WTC11 (cell line): ENCODE data around the gene DIDO1. TPM values are rescaled to one million over a fixed set of nuclear protein-coding genes. Genes with fewer than 3 reads are reported as not detected.

Experiments
- ATAC-seq: fragments of 200-7000 bp; cut with Tn5 transposase; 2 replicates; pipeline ENCODE4 v1.10.0; 2021; ENCODE audit warnings: mild to moderate bottlenecking, moderate library complexity
- CTCF ChIA-PET: fragments of 300-600 bp; sonication (Branson Sonifier 250); formaldehyde crosslinking; loops from one replicate; lab custom pipeline; 2021; ENCODE audit warnings: antibody characterized with exemption; lab: Charles Lee
- POLR2A ChIA-PET: fragments of 350-600 bp; sonication (Branson Sonifier 250); formaldehyde crosslinking; loops from one replicate; lab custom pipeline; 2021; ENCODE audit warnings: antibody characterized with exemption; lab: Charles Lee
- DNase-seq: peaks from one replicate; pipeline ENCODE4 v3.0.0; 2021; ENCODE audit warnings: low spot score
- H3K27ac Mint-ChIP-seq: 2 replicates; pipeline ENCODE4 v1.8.0; 2021; ENCODE audit warnings: mixed read lengths
- H3K27me3 Mint-ChIP-seq: 2 replicates; pipeline ENCODE4 v1.8.0; 2021; ENCODE audit warnings: low read depth, mild to moderate bottlenecking, moderate library complexity, mixed read lengths
- H3K36me3 Mint-ChIP-seq: 2 replicates; pipeline ENCODE4 v1.8.0; 2021; ENCODE audit warnings: mixed read lengths
- H3K4me1 Mint-ChIP-seq: 2 replicates; pipeline ENCODE4 v1.8.0; 2022; ENCODE audit warnings: mixed read lengths
- H3K4me3 Mint-ChIP-seq: 2 replicates; pipeline ENCODE4 v1.8.0; 2021; ENCODE audit warnings: mild to moderate bottlenecking, moderate library complexity, mixed read lengths
- H3K9me3 Mint-ChIP-seq: 2 replicates; pipeline ENCODE4 v1.8.0; 2021; ENCODE audit warnings: mixed read lengths
- CREM ChIP-seq: sonication (generic); formaldehyde crosslinking; IDR thresholded peaks from 2 replicates; pipeline ENCODE4 v1.8.1; 2022; ENCODE audit warnings: mild to moderate bottlenecking, missing genetic modification reagents, moderate library complexity
- EMX1 ChIP-seq: fragments of 250-450 bp; sonication (Bioruptor Pico); IDR thresholded peaks from 2 replicates; pipeline ENCODE4 v1.8.0; 2021; ENCODE audit warnings: mild to moderate bottlenecking
- GRHL2 ChIP-seq: fragments of 250-450 bp; sonication (Bioruptor Pico); IDR thresholded peaks from 2 replicates; pipeline ENCODE4 v1.8.0; 2022; ENCODE audit warnings: mild to moderate bottlenecking, moderate library complexity; ENCODE audit not compliant: insufficient replicate concordance, severe bottlenecking
- MYBL2 ChIP-seq: sonication (generic); formaldehyde crosslinking; IDR thresholded peaks from 2 replicates; pipeline ENCODE4 v1.8.1; 2023; ENCODE audit warnings: mild to moderate bottlenecking, moderate library complexity, missing genetic modification reagents
- NFE2L1 ChIP-seq: sonication (generic); formaldehyde crosslinking; IDR thresholded peaks from 2 replicates; pipeline ENCODE4 v1.8.1; 2023; ENCODE audit warnings: missing genetic modification reagents
- NR3C1 ChIP-seq: sonication (generic); formaldehyde crosslinking; conservative IDR thresholded peaks from 2 replicates; pipeline ENCODE4 v1.8.1; 2023; ENCODE audit warnings: low read depth, mild to moderate bottlenecking, missing genetic modification reagents
- RELA ChIP-seq: sonication (generic); formaldehyde crosslinking; IDR thresholded peaks from 2 replicates; pipeline ENCODE4 v1.8.1; 2022; ENCODE audit warnings: missing genetic modification reagents, mild to moderate bottlenecking, borderline replicate concordance
- SP1 ChIP-seq: sonication (generic); formaldehyde crosslinking; conservative IDR thresholded peaks from 2 replicates; pipeline ENCODE4 v1.8.1; 2022; ENCODE audit warnings: missing genetic modification reagents
- TEAD4 ChIP-seq: sonication (generic); formaldehyde crosslinking; IDR thresholded peaks from 2 replicates; pipeline ENCODE4 v1.8.0; 2022; ENCODE audit warnings: mild to moderate bottlenecking, missing genetic modification reagents
- ZNF263 ChIP-seq: sonication (generic); formaldehyde crosslinking; IDR thresholded peaks from 2 replicates; pipeline ENCODE4 v1.8.1; 2022; ENCODE audit warnings: low read depth, mild to moderate bottlenecking, moderate library complexity, missing genetic modification reagents
- total RNA-seq: library from RNA; stranded (reverse); gene quantifications from 3 replicates; pipeline ENCODE4 v1.2.3, GENCODE V29; 2021
- TF ChIP-seq, protein P1 (sequence below): sonication (generic); formaldehyde crosslinking; conservative IDR thresholded peaks from 2 replicates; pipeline ENCODE4 v1.8.1; 2023; ENCODE audit warnings: mild to moderate bottlenecking, low read depth, missing genetic modification reagents, moderate library complexity
- TF ChIP-seq, protein P2 (sequence below): fragments of 250-450 bp; sonication (Bioruptor Pico); IDR thresholded peaks from 2 replicates; pipeline ENCODE4 v2.1.2; 2022; ENCODE audit warnings: mild to moderate bottlenecking, moderate library complexity
- TF ChIP-seq, protein P3 (sequence below): sonication (generic); formaldehyde crosslinking; IDR thresholded peaks from 2 replicates; pipeline ENCODE4 v1.8.1; 2022; ENCODE audit warnings: low read depth, mild to moderate bottlenecking, moderate library complexity, missing genetic modification reagents, borderline replicate concordance
- TF ChIP-seq, protein P4 (sequence below): sonication (generic); formaldehyde crosslinking; IDR thresholded peaks from 2 replicates; pipeline ENCODE4 v1.8.0; 2023; ENCODE audit warnings: mild to moderate bottlenecking, missing genetic modification reagents
- TF ChIP-seq, protein P5 (sequence below): sonication (generic); formaldehyde crosslinking; IDR thresholded peaks from 2 replicates; pipeline ENCODE4 v1.8.0; 2023; ENCODE audit warnings: missing genetic modification reagents, mild to moderate bottlenecking, borderline replicate concordance
- TF ChIP-seq, protein P6 (sequence below): sonication (generic); formaldehyde crosslinking; IDR thresholded peaks from 2 replicates; pipeline ENCODE4 v1.8.1; 2022; ENCODE audit warnings: missing genetic modification reagents, borderline replicate concordance

Gene DIDO1
- total RNA-seq, 1 experiment from 2014 or later, result 87.3 TPM

DNA sequence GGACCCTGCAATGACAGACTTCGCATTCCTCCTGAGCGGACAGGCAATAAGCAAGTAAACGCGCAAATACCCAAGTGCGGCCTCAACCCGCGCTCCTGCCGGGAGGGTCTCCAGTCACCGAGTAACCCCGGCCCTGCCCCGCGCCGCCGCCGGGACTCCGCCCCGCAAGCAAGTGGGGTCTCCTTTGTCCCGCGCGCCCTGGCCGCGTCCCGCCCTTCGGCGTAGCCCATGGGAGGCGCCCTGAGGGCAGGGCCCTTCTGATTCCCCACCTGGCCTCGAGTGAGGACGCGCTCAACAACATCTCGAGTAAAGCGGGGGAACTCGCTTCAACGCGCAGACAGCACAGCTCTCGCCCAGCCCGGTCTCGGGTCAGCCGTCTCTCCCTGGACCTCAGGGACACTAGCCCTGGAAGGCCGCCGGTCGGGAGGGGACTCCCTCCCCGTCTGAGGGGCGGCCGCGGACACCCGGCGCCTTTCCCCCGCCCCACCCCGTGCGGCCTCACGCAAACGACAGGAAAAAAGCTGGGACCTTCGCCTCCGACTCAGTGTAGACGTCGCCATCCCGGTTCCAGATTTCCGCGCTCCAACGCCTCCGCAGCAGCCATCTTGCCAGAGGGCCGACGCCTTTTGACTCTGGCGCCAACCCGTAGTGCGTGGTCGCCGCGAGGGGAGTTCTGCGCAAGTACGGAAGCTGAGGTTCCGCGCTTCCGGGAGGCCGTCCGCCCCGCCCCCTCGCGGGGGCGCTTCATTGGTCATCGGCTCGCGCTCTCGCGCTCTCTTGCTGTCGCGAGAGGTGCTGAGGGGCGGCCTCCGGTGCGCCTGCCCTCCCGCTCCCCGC, 11.2 kb upstream of the DIDO1 start (continued):
- TF ChIP-seq, protein P1, sequence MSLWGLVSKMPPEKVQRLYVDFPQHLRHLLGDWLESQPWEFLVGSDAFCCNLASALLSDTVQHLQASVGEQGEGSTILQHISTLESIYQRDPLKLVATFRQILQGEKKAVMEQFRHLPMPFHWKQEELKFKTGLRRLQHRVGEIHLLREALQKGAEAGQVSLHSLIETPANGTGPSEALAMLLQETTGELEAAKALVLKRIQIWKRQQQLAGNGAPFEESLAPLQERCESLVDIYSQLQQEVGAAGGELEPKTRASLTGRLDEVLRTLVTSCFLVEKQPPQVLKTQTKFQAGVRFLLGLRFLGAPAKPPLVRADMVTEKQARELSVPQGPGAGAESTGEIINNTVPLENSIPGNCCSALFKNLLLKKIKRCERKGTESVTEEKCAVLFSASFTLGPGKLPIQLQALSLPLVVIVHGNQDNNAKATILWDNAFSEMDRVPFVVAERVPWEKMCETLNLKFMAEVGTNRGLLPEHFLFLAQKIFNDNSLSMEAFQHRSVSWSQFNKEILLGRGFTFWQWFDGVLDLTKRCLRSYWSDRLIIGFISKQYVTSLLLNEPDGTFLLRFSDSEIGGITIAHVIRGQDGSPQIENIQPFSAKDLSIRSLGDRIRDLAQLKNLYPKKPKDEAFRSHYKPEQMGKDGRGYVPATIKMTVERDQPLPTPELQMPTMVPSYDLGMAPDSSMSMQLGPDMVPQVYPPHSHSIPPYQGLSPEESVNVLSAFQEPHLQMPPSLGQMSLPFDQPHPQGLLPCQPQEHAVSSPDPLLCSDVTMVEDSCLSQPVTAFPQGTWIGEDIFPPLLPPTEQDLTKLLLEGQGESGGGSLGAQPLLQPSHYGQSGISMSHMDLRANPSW (CRISPR knock-in tag), result no peak
- TF ChIP-seq EMX1 (CRISPR knock-in tag), result no peak
- peak; percentile 71; the same call in 1 of the 2 replicates for TF ChIP-seq SP1 (CRISPR knock-in tag)
- TF ChIP-seq, protein P2, sequence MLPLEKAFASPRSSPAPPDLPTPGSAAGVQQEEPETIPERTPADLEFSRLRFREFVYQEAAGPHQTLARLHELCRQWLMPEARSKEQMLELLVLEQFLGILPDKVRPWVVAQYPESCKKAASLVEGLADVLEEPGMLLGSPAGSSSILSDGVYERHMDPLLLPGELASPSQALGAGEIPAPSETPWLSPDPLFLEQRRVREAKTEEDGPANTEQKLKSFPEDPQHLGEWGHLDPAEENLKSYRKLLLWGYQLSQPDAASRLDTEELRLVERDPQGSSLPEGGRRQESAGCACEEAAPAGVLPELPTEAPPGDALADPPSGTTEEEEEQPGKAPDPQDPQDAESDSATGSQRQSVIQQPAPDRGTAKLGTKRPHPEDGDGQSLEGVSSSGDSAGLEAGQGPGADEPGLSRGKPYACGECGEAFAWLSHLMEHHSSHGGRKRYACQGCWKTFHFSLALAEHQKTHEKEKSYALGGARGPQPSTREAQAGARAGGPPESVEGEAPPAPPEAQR (CRISPR knock-in tag), result no peak
- TF ChIP-seq, all 79 proteins: peak for 27

DNA sequence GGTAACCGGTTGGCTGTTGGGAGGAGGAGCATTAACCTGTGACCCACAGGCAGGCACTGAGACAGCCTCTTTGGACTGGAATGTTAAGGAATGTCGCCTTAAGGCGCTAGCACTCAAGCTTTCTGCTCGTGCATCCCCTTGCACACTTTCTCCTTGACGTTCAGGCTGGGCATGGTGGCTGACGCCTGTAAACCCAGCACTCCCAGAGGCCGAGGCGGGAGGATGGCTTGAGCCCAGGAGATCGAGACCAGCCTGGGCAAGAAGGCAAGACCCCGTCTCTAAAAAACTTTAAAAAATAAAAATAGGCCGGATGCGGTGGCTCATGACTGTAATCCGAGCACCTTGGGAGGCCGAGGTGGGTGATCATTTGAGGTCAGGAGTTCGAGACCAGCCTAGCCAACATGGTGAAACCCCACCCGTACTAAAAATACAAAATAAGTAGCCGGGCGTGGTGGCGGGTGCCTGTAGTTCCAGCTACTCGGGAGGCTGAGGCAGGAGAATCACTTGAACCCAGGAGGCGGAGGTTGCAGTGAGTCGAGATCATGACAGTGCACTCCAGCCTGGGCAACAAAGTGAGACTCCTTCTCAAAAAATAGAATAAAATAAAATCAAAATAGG, 9.8 kb upstream of the DIDO1 start:
- no peak overlapping the region for H3K27ac Mint-ChIP-seq
- no peaks in the 10 kb centered on the region for H3K27me3 Mint-ChIP-seq
- ATAC-seq (no peak), DNase-seq (no peak)
- peaks cover 10% of the 10 kb centered on the region for H3K36me3 Mint-ChIP-seq
- H3K4me3 Mint-ChIP-seq, result no peak overlapping the region
- ChIA-PET CTCF (interaction anchor here (1.6 to 3.6 kb wide), 6 partner anchors 8 to 74 kb away, joined by 4 to 16 read pairs (median 9); partner anchors contain the start of gene BHLHE23), POLR2A (interaction anchor here (1.0 to 5.0 kb wide), 3 partner anchors 10 to 58 kb away, joined by 3 to 53 read pairs (median 3); partner anchors contain the start of gene DIDO1)
- TF ChIP-seq TEAD4 (CRISPR knock-in tag) (no peak), ZNF263 (no peak), NFE2L1 (no peak), RELA (CRISPR knock-in tag) (no peak), MYBL2 (CRISPR knock-in tag) (no peak), CREM (CRISPR knock-in tag) (no peak), GRHL2 (no peak), NR3C1 (CRISPR knock-in tag) (no peak)
- TF ChIP-seq, protein P3, sequence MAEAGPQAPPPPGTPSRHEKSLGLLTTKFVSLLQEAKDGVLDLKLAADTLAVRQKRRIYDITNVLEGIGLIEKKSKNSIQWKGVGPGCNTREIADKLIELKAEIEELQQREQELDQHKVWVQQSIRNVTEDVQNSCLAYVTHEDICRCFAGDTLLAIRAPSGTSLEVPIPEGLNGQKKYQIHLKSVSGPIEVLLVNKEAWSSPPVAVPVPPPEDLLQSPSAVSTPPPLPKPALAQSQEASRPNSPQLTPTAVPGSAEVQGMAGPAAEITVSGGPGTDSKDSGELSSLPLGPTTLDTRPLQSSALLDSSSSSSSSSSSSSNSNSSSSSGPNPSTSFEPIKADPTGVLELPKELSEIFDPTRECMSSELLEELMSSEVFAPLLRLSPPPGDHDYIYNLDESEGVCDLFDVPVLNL (CRISPR knock-in tag), result no peak
- TF ChIP-seq, protein P4, sequence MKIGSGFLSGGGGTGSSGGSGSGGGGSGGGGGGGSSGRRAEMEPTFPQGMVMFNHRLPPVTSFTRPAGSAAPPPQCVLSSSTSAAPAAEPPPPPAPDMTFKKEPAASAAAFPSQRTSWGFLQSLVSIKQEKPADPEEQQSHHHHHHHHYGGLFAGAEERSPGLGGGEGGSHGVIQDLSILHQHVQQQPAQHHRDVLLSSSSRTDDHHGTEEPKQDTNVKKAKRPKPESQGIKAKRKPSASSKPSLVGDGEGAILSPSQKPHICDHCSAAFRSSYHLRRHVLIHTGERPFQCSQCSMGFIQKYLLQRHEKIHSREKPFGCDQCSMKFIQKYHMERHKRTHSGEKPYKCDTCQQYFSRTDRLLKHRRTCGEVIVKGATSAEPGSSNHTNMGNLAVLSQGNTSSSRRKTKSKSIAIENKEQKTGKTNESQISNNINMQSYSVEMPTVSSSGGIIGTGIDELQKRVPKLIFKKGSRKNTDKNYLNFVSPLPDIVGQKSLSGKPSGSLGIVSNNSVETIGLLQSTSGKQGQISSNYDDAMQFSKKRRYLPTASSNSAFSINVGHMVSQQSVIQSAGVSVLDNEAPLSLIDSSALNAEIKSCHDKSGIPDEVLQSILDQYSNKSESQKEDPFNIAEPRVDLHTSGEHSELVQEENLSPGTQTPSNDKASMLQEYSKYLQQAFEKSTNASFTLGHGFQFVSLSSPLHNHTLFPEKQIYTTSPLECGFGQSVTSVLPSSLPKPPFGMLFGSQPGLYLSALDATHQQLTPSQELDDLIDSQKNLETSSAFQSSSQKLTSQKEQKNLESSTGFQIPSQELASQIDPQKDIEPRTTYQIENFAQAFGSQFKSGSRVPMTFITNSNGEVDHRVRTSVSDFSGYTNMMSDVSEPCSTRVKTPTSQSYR (CRISPR knock-in tag), result no peak
- TF ChIP-seq, protein P5, sequence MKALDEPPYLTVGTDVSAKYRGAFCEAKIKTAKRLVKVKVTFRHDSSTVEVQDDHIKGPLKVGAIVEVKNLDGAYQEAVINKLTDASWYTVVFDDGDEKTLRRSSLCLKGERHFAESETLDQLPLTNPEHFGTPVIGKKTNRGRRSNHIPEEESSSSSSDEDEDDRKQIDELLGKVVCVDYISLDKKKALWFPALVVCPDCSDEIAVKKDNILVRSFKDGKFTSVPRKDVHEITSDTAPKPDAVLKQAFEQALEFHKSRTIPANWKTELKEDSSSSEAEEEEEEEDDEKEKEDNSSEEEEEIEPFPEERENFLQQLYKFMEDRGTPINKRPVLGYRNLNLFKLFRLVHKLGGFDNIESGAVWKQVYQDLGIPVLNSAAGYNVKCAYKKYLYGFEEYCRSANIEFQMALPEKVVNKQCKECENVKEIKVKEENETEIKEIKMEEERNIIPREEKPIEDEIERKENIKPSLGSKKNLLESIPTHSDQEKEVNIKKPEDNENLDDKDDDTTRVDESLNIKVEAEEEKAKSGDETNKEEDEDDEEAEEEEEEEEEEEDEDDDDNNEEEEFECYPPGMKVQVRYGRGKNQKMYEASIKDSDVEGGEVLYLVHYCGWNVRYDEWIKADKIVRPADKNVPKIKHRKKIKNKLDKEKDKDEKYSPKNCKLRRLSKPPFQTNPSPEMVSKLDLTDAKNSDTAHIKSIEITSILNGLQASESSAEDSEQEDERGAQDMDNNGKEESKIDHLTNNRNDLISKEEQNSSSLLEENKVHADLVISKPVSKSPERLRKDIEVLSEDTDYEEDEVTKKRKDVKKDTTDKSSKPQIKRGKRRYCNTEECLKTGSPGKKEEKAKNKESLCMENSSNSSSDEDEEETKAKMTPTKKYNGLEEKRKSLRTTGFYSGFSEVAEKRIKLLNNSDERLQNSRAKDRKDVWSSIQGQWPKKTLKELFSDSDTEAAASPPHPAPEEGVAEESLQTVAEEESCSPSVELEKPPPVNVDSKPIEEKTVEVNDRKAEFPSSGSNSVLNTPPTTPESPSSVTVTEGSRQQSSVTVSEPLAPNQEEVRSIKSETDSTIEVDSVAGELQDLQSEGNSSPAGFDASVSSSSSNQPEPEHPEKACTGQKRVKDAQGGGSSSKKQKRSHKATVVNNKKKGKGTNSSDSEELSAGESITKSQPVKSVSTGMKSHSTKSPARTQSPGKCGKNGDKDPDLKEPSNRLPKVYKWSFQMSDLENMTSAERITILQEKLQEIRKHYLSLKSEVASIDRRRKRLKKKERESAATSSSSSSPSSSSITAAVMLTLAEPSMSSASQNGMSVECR (CRISPR knock-in tag), result no peak
- TF ChIP-seq, protein P6, sequence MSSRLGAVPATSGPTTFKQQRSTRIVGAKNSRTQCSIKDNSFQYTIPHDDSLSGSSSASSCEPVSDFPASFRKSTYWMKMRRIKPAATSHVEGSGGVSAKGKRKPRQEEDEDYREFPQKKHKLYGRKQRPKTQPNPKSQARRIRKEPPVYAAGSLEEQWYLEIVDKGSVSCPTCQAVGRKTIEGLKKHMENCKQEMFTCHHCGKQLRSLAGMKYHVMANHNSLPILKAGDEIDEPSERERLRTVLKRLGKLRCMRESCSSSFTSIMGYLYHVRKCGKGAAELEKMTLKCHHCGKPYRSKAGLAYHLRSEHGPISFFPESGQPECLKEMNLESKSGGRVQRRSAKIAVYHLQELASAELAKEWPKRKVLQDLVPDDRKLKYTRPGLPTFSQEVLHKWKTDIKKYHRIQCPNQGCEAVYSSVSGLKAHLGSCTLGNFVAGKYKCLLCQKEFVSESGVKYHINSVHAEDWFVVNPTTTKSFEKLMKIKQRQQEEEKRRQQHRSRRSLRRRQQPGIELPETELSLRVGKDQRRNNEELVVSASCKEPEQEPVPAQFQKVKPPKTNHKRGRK (CRISPR knock-in tag), result no peak
- TF ChIP-seq, all 79 proteins: peak for 0
- Mint-ChIP-seq H3K9me3 (no peaks in the 10 kb centered on the region), H3K4me1 (peaks cover 36% of the 10 kb centered on the region)
